Muscle of leg (tissue), 11 donors: ENCODE results near the gene POP4. TPM values are rescaled to one million over a fixed set of nuclear protein-coding genes. Genes with fewer than 3 reads are reported as not detected.

Source experiments
- DNase-seq: peaks from one replicate; pipeline ENCODE4 v3.0.0; 2013
- H3K27ac ChIP-seq: one replicate; pipeline ENCODE4 v1.5.1; 2013; ENCODE audit warnings: mild to moderate bottlenecking, low read length, control low read depth
- H3K27me3 ChIP-seq: one replicate; pipeline ENCODE4 v1.6.1; 2013; ENCODE audit warnings: low read length; ENCODE audit not compliant: control insufficient read depth, insufficient read depth
- H3K36me3 ChIP-seq: one replicate; pipeline ENCODE4 v1.6.1; 2013; ENCODE audit warnings: low read length; ENCODE audit not compliant: control insufficient read depth, insufficient read depth
- H3K4me1 ChIP-seq: one replicate; pipeline ENCODE4 v1.6.1; 2013; ENCODE audit warnings: low read length; ENCODE audit not compliant: control insufficient read depth, insufficient read depth
- H3K4me3 ChIP-seq: one replicate; pipeline ENCODE4 v1.5.1; 2013; ENCODE audit warnings: low read length, control low read depth
- H3K9me3 ChIP-seq: replicated peaks from 2 replicates; pipeline ENCODE4 v1.6.1; 2013; ENCODE audit warnings: low read depth, low read length; ENCODE audit not compliant: control insufficient read depth
- WGBS: methylation state at CpG from one replicate; pipeline ENCODE4 v1.1.5; 2013; ENCODE audit warnings: missing lambda C conversion rate; ENCODE audit not compliant: insufficient coverage; 5-methylcytosine and 5-hydroxymethylcytosine counted together
- polyA plus RNA-seq, 8 donors: library from polyadenylated mRNA; unstranded; fragments of 120-200 nt; gene quantifications; one replicate each; pipeline versions ENCODE4 v1.2.1 to v1.2.3, GENCODE V29; 2013; ENCODE audit warnings: inconsistent platforms in 1 of 8, low replicate concordance in 1 of 8; ENCODE audit not compliant: insufficient read length in 8 of 8, insufficient read depth in 1 of 8
- total RNA-seq: library from RNA; stranded (reverse); fragments of 120-200 nt; gene quantifications from one replicate; pipeline ENCODE4 v1.2.4, GENCODE V29; 2013

The POP4 gene
- total and polyA plus RNA-seq, 9 donors, result 40.1 to 62.7 (median 42.6) TPM

- Histone ChIP-seq H3K4me1 (no peaks in the 10 kb centered on the region), H3K9me3 (no peaks in the 10 kb centered on the region), H3K36me3 (no peaks in the 10 kb centered on the region), H3K27me3 (peaks cover 8% of the 10 kb centered on the region), H3K4me3 (no peak overlapping the region), H3K27ac (no peak overlapping the region)
- no peak for DNase-seq
- 78% methylated on average over 1 of the region's 2 CpGs for WGBS
These were observed 18.0 kb upstream of the POP4 start for GRCh38 chr19:29588095-29588494.

GRCh38 chr19:29590278-29590677 is 15.8 kb upstream of the POP4 start:
- 43% methylated on average over 3 of the region's 5 CpGs for WGBS
- H3K4me1 ChIP-seq, result no peaks in the 10 kb centered on the region

GRCh38 chr19:29591670-29592069 is 14.4 kb upstream of the POP4 start:
- DNase-seq, result no peak
- H3K4me1 ChIP-seq, result no peaks in the 10 kb centered on the region
- no peaks in the 10 kb centered on the region for H3K9me3 ChIP-seq
- peaks cover 27% of the 10 kb centered on the region for H3K27me3 ChIP-seq
- H3K36me3 ChIP-seq, result no peaks in the 10 kb centered on the region
- 73% methylated on average over 2 of the region's 3 CpGs for WGBS
- H3K4me3 ChIP-seq, result no peak overlapping the region
- no peak overlapping the region for H3K27ac ChIP-seq

More at GRCh38 chr19:29590278-29590677, 15.8 kb upstream of the POP4 start:
- H3K27ac ChIP-seq, result no peak overlapping the region
- no peak overlapping the region for H3K4me3 ChIP-seq
- peaks cover 15% of the 10 kb centered on the region for H3K27me3 ChIP-seq
- no peak for DNase-seq
- H3K9me3 ChIP-seq, result no peaks in the 10 kb centered on the region
- no peaks in the 10 kb centered on the region for H3K36me3 ChIP-seq

GRCh38 chr19:29593869-29594268 is 12.2 kb upstream of the POP4 start:
- no peaks in the 10 kb centered on the region for H3K36me3 ChIP-seq
- no peaks in the 10 kb centered on the region for H3K9me3 ChIP-seq
- no peak overlapping the region for H3K4me3 ChIP-seq
- H3K4me1 ChIP-seq, result no peaks in the 10 kb centered on the region
- H3K27ac ChIP-seq, result no peak overlapping the region
- 87% methylated on average over 3 of the region's 6 CpGs for WGBS
- DNase-seq, result no peak
- H3K27me3 ChIP-seq, result peaks cover 39% of the 10 kb centered on the region

- Histone ChIP-seq H3K4me1 (no peaks in the 10 kb centered on the region), H3K4me3 (no peak overlapping the region), H3K27me3 (peaks cover 39% of the 10 kb centered on the region), H3K9me3 (no peaks in the 10 kb centered on the region), H3K27ac (no peak overlapping the region), H3K36me3 (no peaks in the 10 kb centered on the region)
- no peak for DNase-seq
- WGBS, result 12% methylated on average over 7 of the region's 10 CpGs
These were observed 9.9 kb upstream of the POP4 start for GRCh38 chr19:29596080-29596727.

- Histone ChIP-seq H3K4me3 (no peak overlapping the region), H3K36me3 (no peaks in the 10 kb centered on the region), H3K4me1 (no peaks in the 10 kb centered on the region), H3K9me3 (no peaks in the 10 kb centered on the region), H3K27ac (no peak overlapping the region), H3K27me3 (peaks cover 40% of the 10 kb centered on the region)
- 8% methylated on average over 5 of the region's 9 CpGs for WGBS
- DNase-seq, result no peak
These were observed 9.1 kb upstream of the POP4 start for GRCh38 chr19:29596885-29597525.

GRCh38 chr19:29598036-29598435 is 8.0 kb upstream of the POP4 start:
- no peaks in the 10 kb centered on the region for H3K36me3 ChIP-seq
- peaks cover 36% of the 10 kb centered on the region for H3K27me3 ChIP-seq
- WGBS, result 53% methylated on average over 3 of the region's 7 CpGs
- H3K9me3 ChIP-seq, result no peaks in the 10 kb centered on the region
- no peak for DNase-seq
- H3K27ac ChIP-seq, result no peak overlapping the region
- no peaks in the 10 kb centered on the region for H3K4me1 ChIP-seq
- H3K4me3 ChIP-seq, result no peak overlapping the region

- H3K27ac ChIP-seq, result no peak overlapping the region
- DNase-seq, result no peak
- no peaks in the 10 kb centered on the region for H3K36me3 ChIP-seq
- WGBS, result no CpG with 5 or more reads among the region's 3 CpGs
- H3K27me3 ChIP-seq, result peaks cover 36% of the 10 kb centered on the region
- H3K9me3 ChIP-seq, result no peaks in the 10 kb centered on the region
- no peaks in the 10 kb centered on the region for H3K4me1 ChIP-seq
- H3K4me3 ChIP-seq, result no peak overlapping the region
These were observed 7.6 kb upstream of the POP4 start for GRCh38 chr19:29598496-29598895.

- DNase-seq, result no peak
- H3K4me1 ChIP-seq, result peaks cover 12% of the 10 kb centered on the region
- H3K27ac ChIP-seq, result no peak overlapping the region
- peaks cover 9% of the 10 kb centered on the region for H3K27me3 ChIP-seq
- no peak overlapping the region for H3K4me3 ChIP-seq
- no peaks in the 10 kb centered on the region for H3K9me3 ChIP-seq
- WGBS, result 43% methylated on average over 1 of the region's 5 CpGs
- H3K36me3 ChIP-seq, result no peaks in the 10 kb centered on the region
These were observed 2.8 kb upstream of the POP4 start for GRCh38 chr19:29603308-29603707.

- peaks cover 18% of the 10 kb centered on the region for H3K36me3 ChIP-seq
- peaks cover 12% of the 10 kb centered on the region for H3K4me1 ChIP-seq
- H3K4me3 ChIP-seq, result peak overlapping the region; percentile 94
- no peaks in the 10 kb centered on the region for H3K9me3 ChIP-seq
- peak overlapping the region; percentile 62 for H3K27ac ChIP-seq
- no peaks in the 10 kb centered on the region for H3K27me3 ChIP-seq
- WGBS, result 2% methylated on average over 7 of the region's 12 CpGs
- no peak for DNase-seq
These were observed 301 bp downstream of the POP4 start for GRCh38 chr19:29606420-29606747.
